Fibroblast of the aortic adventitia (primary cell): ENCODE data around the gene EML6. TPM values are rescaled to one million over a fixed set of nuclear protein-coding genes. Genes with fewer than 3 reads are reported as not detected.
A peak's percentile ranks its signal among the peaks of the same experiment; 100 is the strongest.

ENCODE experiments used
- DNase-seq: peaks from one replicate; pipeline ENCODE4 v3.0.0-alpha.2; 2010; ENCODE audit warnings: low read depth
- H3K4me3 ChIP-seq: 2 replicates; pipeline ENCODE4 v1.5.1; 2011; ENCODE audit warnings: low read depth, mild to moderate bottlenecking, control low read depth, low read length, moderate library complexity
- CTCF ChIP-seq: IDR thresholded peaks from 2 replicates; pipeline ENCODE4 v1.5.1; 2011; ENCODE audit warnings: mild to moderate bottlenecking, low read length, control low read depth, inconsistent platforms; ENCODE audit not compliant: insufficient read depth
- total RNA-seq: library from RNA; depleted of rRNA; stranded (reverse); fragments of >200 nt; gene quantifications from 2 replicates; pipeline ENCODE4 v1.2.3, GENCODE V29; 2012; ENCODE audit warnings: low replicate concordance

The EML6 gene
- total RNA-seq, 1 donor = 2.8 TPM

GRCh38 chr2:54803783-54804751 is 80.6 kb downstream of the EML6 start:
- DNase-seq = no peak
- H3K4me3 ChIP-seq = no peak overlapping the region
- TF ChIP-seq CTCF = no peak

- TF ChIP-seq CTCF = no peak
- H3K4me3 ChIP-seq = no peak overlapping the region
- DNase-seq = no peak
Observed at GRCh38 chr2:54805255-54805654, 81.8 kb downstream of the EML6 start.

- no peak overlapping the region for H3K4me3 ChIP-seq
- TF ChIP-seq CTCF = no peak
- no peak for DNase-seq
Observed at GRCh38 chr2:54806975-54807374, 83.5 kb downstream of the EML6 start.

GRCh38 chr2:54808661-54809060 is 85.2 kb downstream of the EML6 start:
- H3K4me3 ChIP-seq = no peak overlapping the region
- no peak for DNase-seq
- no peak for TF ChIP-seq CTCF

GRCh38 chr2:54809819-54810218 is 86.4 kb downstream of the EML6 start:
- no peak for TF ChIP-seq CTCF
- H3K4me3 ChIP-seq = no peak overlapping the region
- DNase-seq = peak; percentile 36

GRCh38 chr2:54810246-54810645 is 86.8 kb downstream of the EML6 start:
- TF ChIP-seq CTCF = no peak
- no peak overlapping the region for H3K4me3 ChIP-seq
- no peak for DNase-seq
